GM21390 (cell line): ENCODE results near the gene ZNF410.
A peak's percentile ranks its signal among the peaks of the same experiment; 100 is the strongest.

ENCODE experiments used
- ATAC-seq: cut with Tn5 transposase; IDR thresholded peaks from one replicate; pipeline ENCODE4 v1.9.1; 2021; ENCODE audit not compliant: unreplicated experiment

The ZNF410 gene

GRCh38 chr14:73949752-73950734 is 63.4 kb downstream of the ZNF410 start, which contains the start of the genes COQ6 and FAM161B:
COQ6 (plus strand) TSS chr14:73950302; CDS start chr14:73950333, 31 bp downstream.
FAM161B (minus strand) TSS chr14:73950094; CDS start chr14:73950026, 68 bp downstream.
- ATAC-seq = peak; percentile 86

GRCh38 chr14:73953731-73954130 is 67.1 kb downstream of the ZNF410 start:
- no peak for ATAC-seq

GRCh38 chr14:73955674-73956073 is 69.0 kb downstream of the ZNF410 start:
- ATAC-seq = no peak

- no peak for ATAC-seq
Observed at GRCh38 chr14:73958591-73958990, 71.9 kb downstream of the ZNF410 start.

GRCh38 chr14:73961192-73961591 is 74.5 kb downstream of the ZNF410 start:
- ATAC-seq = no peak

- ATAC-seq = no peak
Observed at GRCh38 chr14:73965216-73965615, 78.6 kb downstream of the ZNF410 start.

- ATAC-seq = no peak
Observed at GRCh38 chr14:73968885-73969284, 82.2 kb downstream of the ZNF410 start.

GRCh38 chr14:73973497-73973896 is 86.8 kb downstream of the ZNF410 start:
- no peak for ATAC-seq

- no peak for ATAC-seq
Observed at GRCh38 chr14:73976125-73976524, 89.5 kb downstream of the ZNF410 start.

GRCh38 chr14:73977896-73978295 is 91.2 kb downstream of the ZNF410 start:
- no peak for ATAC-seq
